Right lobe of liver (tissue), 6 donors: ENCODE measurements around the gene HAT1. TPM values are rescaled to one million over a fixed set of nuclear protein-coding genes. Genes with fewer than 3 reads are reported as not detected.

Experiments
- ATAC-seq, 4 donors: fragments of 200-7000 bp; cut with Tn5 transposase; one replicate each; pipeline ENCODE4 v1.9.1; 2020; ENCODE audit warnings: mild to moderate bottlenecking in 4 of 4, moderate library complexity in 4 of 4
- DNase-seq, 3 donors: peaks; one replicate each; pipeline ENCODE4 v3.0.0-alpha.2; 2020
- H3K27ac ChIP-seq, 3 donors: fragments of 200-600 bp; one replicate each; pipeline ENCODE4 v1.8.0; 2022
- H3K27me3 ChIP-seq, 2 donors: fragments of 200-600 bp; one replicate each; pipeline ENCODE4 v1.8.0; 2022
- H3K36me3 ChIP-seq, 4 donors: fragments of 200-600 bp; sonication (generic) in 1 of 4; one replicate each; pipeline versions ENCODE4 v1.5.1 to v1.8.0; 2017 to 2022; ENCODE audit warnings: control low read depth in 1 of 4
- H3K4me1 ChIP-seq, 4 donors: fragments of 200-600 bp; sonication (generic) in 1 of 4; one replicate each; pipeline versions ENCODE4 v1.5.1 to v1.8.0; 2017 to 2022; ENCODE audit warnings: control low read depth in 1 of 4
- H3K4me3 ChIP-seq, 3 donors: fragments of 200-600 bp; one replicate each; pipeline ENCODE4 v1.8.0; 2022
- H3K9me3 ChIP-seq, 4 donors: fragments of 200-600 bp; sonication (generic) in 1 of 4; one replicate each; pipeline versions ENCODE4 v1.5.1 to v1.8.0; 2017 to 2022; ENCODE audit warnings: control low read depth in 1 of 4
- CTCF ChIP-seq, 4 donors: fragments of 200-600 bp in 3 of 4; fragments of 450-650 bp in 1 of 4; IDR thresholded peaks; one replicate each; pipeline versions ENCODE4 v1.5.1 to v1.8.0; 2016 to 2022; ENCODE audit warnings: antibody characterized with exemption in 4 of 4, mild to moderate bottlenecking in 2 of 4
- POLR2A ChIP-seq: fragments of 450-650 bp; IDR thresholded peaks from one replicate; pipeline ENCODE4 v1.6.1; 2017; ENCODE audit warnings: antibody characterized with exemption, mild to moderate bottlenecking
- WGBS: methylation state at CpG from one replicate; pipeline ENCODE4 v1.1.6; 2018; ENCODE audit warnings: low coverage, low lambda C conversion rate; ENCODE audit not compliant: insufficient coverage; ENCODE audit errors: missing lambda C conversion rate; 5-methylcytosine and 5-hydroxymethylcytosine counted together
- intact Hi-C, 2 donors: fragments of 100-400 bp; cut with DNase I; formaldehyde crosslinking; loops; one replicate each; pipeline versions ENCODE4 v1.11.2 to v1.14.1; 2022
- total RNA-seq, 6 experiments: library from RNA; depleted of rRNA in 2 of 6; stranded (reverse); fragments of >200 nt in 2 of 6; fragmentation: NEBNext Ultra II Directional in 3 of 6; extraction: Animal tissue kit (Norgen Biotek cat#: 25700) in 3 of 6; gene quantifications; one replicate each; pipeline versions ENCODE4 v1.1.0 to v1.2.4, GENCODE V29; 2016 to 2023
- donor health status: DM: no; HTN: yes; CAD: no.
- donor health status: DM: no; HTN: no; CAD: no.
- donor health status: DM: no; HTN: no; CAD: no.
- donor health status: DM: no; HTN: yes; CAD: no.
- donor health status: DM: no; HTN: yes; CAD: no.

HAT1 gene
- total RNA-seq, 6 experiments from 2014 or later, result 10.7 to 16.3 (median 13.4) TPM

DNA sequence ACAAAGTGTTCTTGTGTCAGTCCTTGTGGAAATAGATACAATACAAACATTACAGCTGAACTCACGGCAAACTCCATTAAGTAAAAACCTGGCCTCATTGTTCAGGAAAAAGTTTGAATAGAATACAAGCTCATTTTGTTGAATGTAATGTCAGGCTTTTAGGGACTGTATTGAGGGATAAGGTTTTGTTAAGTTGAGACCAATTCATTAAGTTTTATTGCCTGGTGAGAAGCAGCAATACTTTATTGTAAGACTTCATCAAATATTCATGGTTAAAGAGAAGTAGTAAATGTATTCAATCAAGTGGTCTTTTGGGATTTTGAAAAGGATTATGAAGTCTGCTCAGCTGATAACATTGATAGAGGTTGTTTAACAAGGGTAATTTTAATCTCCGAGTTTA is 42.0 kb downstream of the HAT1 start:
- no peak for TF ChIP-seq CTCF (IDR thresholded peaks at IDR 0.05)
- no peak for TF ChIP-seq POLR2A
- Histone ChIP-seq H3K9me3 (no peaks in the 10 kb centered on the region), H3K27ac (no peak overlapping the region), H3K27me3 (no peaks in the 10 kb centered on the region), H3K4me3 (no peak overlapping the region), H3K36me3 (no peaks in the 10 kb centered on the region), H3K4me1 (peaks cover 0 to 1% (median 0%) of the 10 kb centered on the region in 4 donors)
- intact Hi-C loops, result no loop called here
- ATAC-seq, result no peak
- no peak for DNase-seq
- WGBS, result 85% methylated on average over 2 of the region's 2 CpGs

DNA sequence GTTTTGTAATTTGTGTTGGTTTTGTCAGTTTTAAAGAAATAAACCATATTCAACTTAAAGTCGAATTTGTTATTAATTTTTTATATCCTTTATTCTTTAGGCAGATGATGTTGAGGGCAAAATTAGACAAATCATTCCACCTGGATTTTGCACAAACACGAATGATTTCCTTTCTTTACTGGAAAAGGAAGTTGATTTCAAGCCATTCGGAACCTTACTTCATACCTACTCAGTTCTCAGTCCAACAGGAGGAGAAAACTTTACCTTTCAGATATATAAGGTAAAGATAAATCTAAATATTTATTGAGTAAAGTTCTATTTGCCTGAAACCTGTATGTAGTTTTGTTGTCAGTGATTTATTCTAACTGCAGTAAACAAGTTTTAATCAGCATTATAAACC is 43.0 kb downstream of the HAT1 start:
- no peaks in the 10 kb centered on the region for H3K9me3 ChIP-seq
- no peak overlapping the region for H3K27ac ChIP-seq
- 93% methylated on average over 3 of the region's 3 CpGs for WGBS
- H3K27me3 ChIP-seq, result no peaks in the 10 kb centered on the region
- no peaks in the 10 kb centered on the region for H3K4me1 ChIP-seq
- no peak overlapping the region for H3K4me3 ChIP-seq
- ATAC-seq (no peak), DNase-seq (no peak)
- TF ChIP-seq CTCF (IDR thresholded peaks at IDR 0.05), result no peak
- no peak for TF ChIP-seq POLR2A
- intact Hi-C loops, result no loop called here
- no peaks in the 10 kb centered on the region for H3K36me3 ChIP-seq

GRCh38 chr2:171965661-171966060 is 43.4 kb downstream of the HAT1 start:
- H3K9me3 ChIP-seq, result no peaks in the 10 kb centered on the region
- H3K36me3 ChIP-seq, result no peaks in the 10 kb centered on the region
- no peaks in the 10 kb centered on the region for H3K27me3 ChIP-seq
- WGBS, result 91% methylated on average over 3 of the region's 3 CpGs
- intact Hi-C loops, result no loop called here
- DNase-seq (no peak), ATAC-seq (no peak)
- no peak overlapping the region for H3K27ac ChIP-seq
- no peak for TF ChIP-seq CTCF (IDR thresholded peaks at IDR 0.05)
- TF ChIP-seq POLR2A, result no peak
- no peaks in the 10 kb centered on the region for H3K4me1 ChIP-seq
- H3K4me3 ChIP-seq, result no peak overlapping the region

DNA sequence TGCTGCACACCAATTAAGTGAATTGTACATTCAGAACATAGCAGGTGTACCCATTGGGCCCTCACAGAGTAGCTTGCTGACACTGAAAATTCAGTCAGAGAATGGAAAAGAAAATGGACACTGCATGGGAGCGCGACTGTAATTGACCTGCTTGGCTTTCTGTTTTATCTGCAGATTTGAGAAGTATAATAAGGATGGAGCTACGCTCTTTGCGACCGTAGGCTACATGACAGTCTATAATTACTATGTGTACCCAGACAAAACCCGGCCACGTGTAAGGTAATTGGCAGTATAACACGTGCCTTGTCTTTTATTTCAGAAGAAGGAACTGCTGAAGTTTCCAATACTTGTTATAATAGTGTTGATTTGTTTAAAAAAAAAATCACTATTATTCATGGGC is 44.0 kb downstream of the HAT1 start:
- no peaks in the 10 kb centered on the region for H3K36me3 ChIP-seq
- no peaks in the 10 kb centered on the region for H3K4me1 ChIP-seq
- WGBS, result 98% methylated on average over 8 of the region's 8 CpGs
- H3K4me3 ChIP-seq, result no peak overlapping the region
- ATAC-seq, result no peak
- no peaks in the 10 kb centered on the region for H3K9me3 ChIP-seq
- intact Hi-C loops, result no loop called here
- DNase-seq, result no peak
- no peaks in the 10 kb centered on the region for H3K27me3 ChIP-seq
- no peak for TF ChIP-seq POLR2A
- no peak for TF ChIP-seq CTCF (IDR thresholded peaks at IDR 0.05)
- no peak overlapping the region for H3K27ac ChIP-seq

- intact Hi-C loops, result no loop called here
- H3K4me1 ChIP-seq, result no peaks in the 10 kb centered on the region
- no peaks in the 10 kb centered on the region for H3K27me3 ChIP-seq
- no peaks in the 10 kb centered on the region for H3K36me3 ChIP-seq
- TF ChIP-seq CTCF (IDR thresholded peaks at IDR 0.05) (no peak), POLR2A (no peak)
- ATAC-seq, result no peak
- H3K27ac ChIP-seq, result no peak overlapping the region
- DNase-seq, result no peak
- no peaks in the 10 kb centered on the region for H3K9me3 ChIP-seq
- H3K4me3 ChIP-seq, result no peak overlapping the region
Measured at GRCh38 chr2:171966688-171967087, 44.4 kb downstream of the HAT1 start.
